ENCODE data around the gene APOL3. TPM values are rescaled to one million over a fixed set of nuclear protein-coding genes. Genes with fewer than 3 reads are reported as not detected.
A peak's percentile ranks its signal among the peaks of the same experiment; 100 is the strongest.
"Not testable (repeated sequence)": the region's sequence is repeated elsewhere in the genome, so short reads cannot be mapped to it uniquely, and the experiment has no call there.

Gene APOL3
- total RNA-seq, 1 experiment from 2014 or later: not detected

- no peak overlapping the region for H3K4me3 ChIP-seq (ENCODE audit: low read length)
- H2AFZ ChIP-seq (ENCODE audit: low read length): no peak overlapping the region
- DNase-seq (no peak), ATAC-seq (no peak)
- no peaks in the 10 kb centered on the region for H3K9me2 ChIP-seq (replicated peaks; ENCODE audit: low read length)
- H3K9ac ChIP-seq (ENCODE audit: low read length): no peak overlapping the region
- no peaks in the 10 kb centered on the region for H3F3A ChIP-seq (ENCODE audit: low read length, unreplicated experiment)
- 0 out of 2 replicates have a peak, but pooled peaks cover under 1% of the 10 kb centered on the region for H3K4me1 ChIP-seq (ENCODE audit: insufficient read depth, low read length)
- no peak for TF ChIP-seq CTCF (conservative IDR thresholded peaks at IDR 0.05; ENCODE audit: low read depth, low read length)
- TF ChIP-seq EZH2phosphoT487 (IDR thresholded peaks at IDR 0.05; ENCODE audit: borderline replicate concordance, low read length): no peak
- H3K36me3 ChIP-seq (ENCODE audit: low read depth, low read length): no peaks in the 10 kb centered on the region
- ChIA-PET CTCF (no interaction called here), POLR2A (ENCODE audit: unreplicated experiment) (no interaction called here)
- H3K27ac ChIP-seq (ENCODE audit: low read length): no peak overlapping the region
- H3K4me2 ChIP-seq (ENCODE audit: low read length): no peak overlapping the region
- H3K27me3 ChIP-seq (ENCODE audit: low read length): no peaks in the 10 kb centered on the region
- no peaks in the 10 kb centered on the region for H3K79me2 ChIP-seq (ENCODE audit: low read length)
- intact Hi-C loops (cut with micrococcal nuclease): no loop called here
- H3K9me3 ChIP-seq (ENCODE audit: low read length): no peaks in the 10 kb centered on the region
- no TSS peak for BruUV-seq (replicated peaks)
- no peaks in the 10 kb centered on the region for H4K20me1 ChIP-seq (ENCODE audit: low read length)
These were observed 1.8 kb upstream of the APOL3 start for GRCh38 chr22:36162127-36163034.

GRCh38 chr22:36161793-36162126 is 1.2 kb upstream of the APOL3 start:
- POLR2A ChIA-PET (ENCODE audit: unreplicated experiment); H3F3A ChIP-seq (ENCODE audit: low read length, unreplicated experiment); H2AFZ ChIP-seq (ENCODE audit: low read length); H3K79me2 ChIP-seq (ENCODE audit: low read length); DNase-seq; H3K4me3 ChIP-seq (ENCODE audit: low read length); H3K27ac ChIP-seq (ENCODE audit: low read length); intact Hi-C loops (cut with micrococcal nuclease); BruUV-seq (replicated peaks); H4K20me1 ChIP-seq (ENCODE audit: low read length); H3K36me3 ChIP-seq (ENCODE audit: low read depth, low read length); CTCF ChIA-PET; H3K9ac ChIP-seq (ENCODE audit: low read length); ATAC-seq; H3K27me3 ChIP-seq (ENCODE audit: low read length); H3K4me2 ChIP-seq (ENCODE audit: low read length); H3K4me1 ChIP-seq (ENCODE audit: insufficient read depth, low read length); H3K9me3 ChIP-seq (ENCODE audit: low read length); H3K9me2 ChIP-seq (replicated peaks; ENCODE audit: low read length): not testable (repeated sequence)

GRCh38 chr22:36156515-36157419 is 3.8 kb downstream of the APOL3 start:
- ChIA-PET CTCF (interaction anchor here (0.5 kb wide), 1 partner anchor 124 kb away, joined by 5 read pairs; no protein-coding TSS in a partner anchor), POLR2A (ENCODE audit: unreplicated experiment) (no interaction called here)
- BruUV-seq (replicated peaks): no TSS peak
- Histone ChIP-seq H3K9me3 (ENCODE audit: low read length) (no peaks in the 10 kb centered on the region), H3K4me3 (ENCODE audit: low read length) (peak overlapping the region; percentile 55), H3K27ac (ENCODE audit: low read length) (peak overlapping the region; percentile 13; the same call in 1 of the 2 replicates), H3K36me3 (ENCODE audit: low read depth, low read length) (no peaks in the 10 kb centered on the region), H3F3A (ENCODE audit: low read length, unreplicated experiment) (no peaks in the 10 kb centered on the region), H3K9ac (ENCODE audit: low read length) (peak overlapping the region; percentile 30), H3K4me1 (ENCODE audit: insufficient read depth, low read length) (peaks cover 12% of the 10 kb centered on the region), H3K27me3 (ENCODE audit: low read length) (no peaks in the 10 kb centered on the region), H4K20me1 (ENCODE audit: low read length) (no peaks in the 10 kb centered on the region), H3K9me2 (replicated peaks; ENCODE audit: low read length) (no peaks in the 10 kb centered on the region), H2AFZ (ENCODE audit: low read length) (peak overlapping the region; percentile 73), H3K4me2 (ENCODE audit: low read length) (peak overlapping the region; percentile 75), H3K79me2 (ENCODE audit: low read length) (no peaks in the 10 kb centered on the region)
- TF ChIP-seq EZH2 (IDR thresholded peaks at IDR 0.05; ENCODE audit: low read length, unreplicated experiment): no peak
- TF ChIP-seq CTCF (conservative IDR thresholded peaks at IDR 0.05; ENCODE audit: low read depth, low read length): no peak
- TF ChIP-seq EZH2phosphoT487 (IDR thresholded peaks at IDR 0.05; ENCODE audit: borderline replicate concordance, low read length): no peak
- peak; percentile 86 for ATAC-seq
- intact Hi-C loops (cut with micrococcal nuclease): no loop called here
- DNase-seq: peak; percentile 58
